Neural cell (in vitro differentiated cells): ENCODE measurements around the gene SV2B. TPM values are rescaled to one million over a fixed set of nuclear protein-coding genes. Genes with fewer than 3 reads are reported as not detected.

ENCODE experiments used
- H2AFZ ChIP-seq: fragments of 200-600, 300-800 bp; sonication (generic), shearing (Covaris generic); 2 replicates; pipeline ENCODE4 v1.6.0; 2014; ENCODE audit warnings: low read depth, mild to moderate bottlenecking, antibody characterized with exemption, low read length, moderate library complexity
- H3F3A ChIP-seq: fragments of 200-600 bp; shearing (Covaris generic); 2 replicates; pipeline ENCODE4 v1.6.1; 2016; ENCODE audit warnings: mild to moderate bottlenecking, moderate library complexity, mixed read lengths, antibody characterized with exemption, low read length; ENCODE audit not compliant: insufficient read depth, poor library complexity, severe bottlenecking
- H3K27ac ChIP-seq: fragments of 200-600, 300-800 bp; sonication (generic), shearing (Covaris generic); 2 replicates; pipeline ENCODE4 v1.5.1; 2014; ENCODE audit warnings: mild to moderate bottlenecking, low read length, moderate library complexity
- H3K27me3 ChIP-seq: fragments of 300-800, 200-600 bp; sonication (generic), shearing (Covaris generic); 2 replicates; pipeline ENCODE4 v1.6.0; 2014; ENCODE audit warnings: mild to moderate bottlenecking, low read depth, low read length, moderate library complexity; ENCODE audit not compliant: insufficient read depth
- H3K36me3 ChIP-seq: fragments of 300-800, 200-600 bp; sonication (generic), shearing (Covaris generic); 2 replicates; pipeline ENCODE4 v1.5.1; 2014; ENCODE audit warnings: mild to moderate bottlenecking, antibody characterized with exemption, low read length, moderate library complexity; ENCODE audit not compliant: insufficient read depth
- H3K4me2 ChIP-seq: fragments of 300-800, 200-600 bp; sonication (generic), shearing (Covaris generic); 2 replicates; pipeline ENCODE4 v1.6.0; 2014; ENCODE audit warnings: mild to moderate bottlenecking, low read length
- H3K4me3 ChIP-seq: fragments of 300-800, 200-600 bp; sonication (generic), shearing (Covaris generic); 2 replicates; pipeline ENCODE4 v1.5.1; 2014; ENCODE audit warnings: mild to moderate bottlenecking, low read length, moderate library complexity
- H3K79me2 ChIP-seq: fragments of 200-600 bp; shearing (Covaris generic); replicated peaks from 2 replicates; pipeline ENCODE4 v1.6.0; 2014; ENCODE audit warnings: mild to moderate bottlenecking, low read length, moderate library complexity; ENCODE audit not compliant: insufficient read depth
- H3K9ac ChIP-seq: fragments of 300-800, 200-600 bp; sonication (generic), shearing (Covaris generic); 2 replicates; pipeline ENCODE4 v1.6.1; 2016; ENCODE audit warnings: mild to moderate bottlenecking, low read length, mixed read lengths
- H3K9me2 ChIP-seq: fragments of 200-600 bp; shearing (Covaris generic); 2 replicates; pipeline ENCODE4 v1.6.1; 2016; ENCODE audit warnings: mild to moderate bottlenecking, low read length, mixed read lengths; ENCODE audit not compliant: insufficient read depth
- H3K9me3 ChIP-seq: fragments of 200-600, 300-800 bp; sonication (generic), shearing (Covaris generic); 2 replicates; pipeline ENCODE4 v1.6.1; 2016; ENCODE audit warnings: mild to moderate bottlenecking, mixed run types, low read length, moderate library complexity, mixed read lengths
- H4K20me1 ChIP-seq: fragments of 200-600 bp; shearing (Covaris generic); 2 replicates; pipeline ENCODE4 v1.6.1; 2016; ENCODE audit warnings: mild to moderate bottlenecking, mixed run types; ENCODE audit not compliant: insufficient read depth
- CTCF ChIP-seq: fragments of 450-650 bp; IDR thresholded peaks from 2 replicates; pipeline ENCODE4 v1.5.1; 2014; ENCODE audit warnings: antibody characterized with exemption, mild to moderate bottlenecking, moderate library complexity; ENCODE audit not compliant: poor library complexity, severe bottlenecking
- EP300 ChIP-seq: fragments of 450-650 bp; conservative IDR thresholded peaks from 2 replicates; pipeline ENCODE4 v1.6.1; 2014; ENCODE audit warnings: antibody characterized with exemption, mild to moderate bottlenecking, moderate library complexity; ENCODE audit not compliant: poor library complexity, severe bottlenecking
- EZH2 ChIP-seq: fragments of 200-600, 300-800 bp; shearing (Covaris generic), sonication (generic); IDR thresholded peaks from 2 replicates; pipeline ENCODE4 v1.6.1; 2014; ENCODE audit warnings: antibody characterized with exemption, low read length, borderline replicate concordance, mild to moderate bottlenecking; ENCODE audit not compliant: insufficient read depth, poor library complexity, severe bottlenecking
- MXI1 ChIP-seq: fragments of 450-650 bp; conservative IDR thresholded peaks from 2 replicates; pipeline ENCODE4 v1.6.1; 2014; ENCODE audit warnings: antibody characterized with exemption, mild to moderate bottlenecking; ENCODE audit not compliant: poor library complexity, severe bottlenecking
- POLR2AphosphoS5 ChIP-seq: IDR thresholded peaks from 2 replicates; pipeline ENCODE4 v1.6.1; 2012
- RAD21 ChIP-seq: fragments of 450-650 bp; conservative IDR thresholded peaks from 2 replicates; pipeline ENCODE4 v1.6.1; 2014; ENCODE audit warnings: antibody characterized with exemption, mild to moderate bottlenecking, moderate library complexity
- REST ChIP-seq: IDR thresholded peaks from 2 replicates; pipeline ENCODE4 v1.6.1; 2012; ENCODE audit warnings: borderline replicate concordance
- SMC3 ChIP-seq: fragments of 450-650 bp; conservative IDR thresholded peaks from 2 replicates; pipeline ENCODE4 v1.6.1; 2014; ENCODE audit warnings: antibody characterized with exemption, mild to moderate bottlenecking, moderate library complexity; ENCODE audit not compliant: poor library complexity
- TAF1 ChIP-seq: IDR thresholded peaks from 2 replicates; pipeline ENCODE4 v1.6.1; 2012; ENCODE audit warnings: low read depth
- polyA plus RNA-seq: library from polyadenylated mRNA; depleted of rRNA; stranded (reverse); fragments of >200 nt; gene quantifications from 2 replicates; pipeline ENCODE4 v1.2.3, GENCODE V29; 2014

SV2B gene
- polyA plus RNA-seq, 1 donor from 2014 or later: 0.38 TPM

- H3K27ac ChIP-seq: no peak overlapping the region
- H2AFZ ChIP-seq: no peak overlapping the region
- H3K36me3 ChIP-seq: no peaks in the 10 kb centered on the region
- no peak overlapping the region for H3K4me2 ChIP-seq
- no peak overlapping the region for H3K9ac ChIP-seq
- TF ChIP-seq POLR2AphosphoS5 (no peak), RAD21 (no peak), EP300 (no peak), MXI1 (no peak), SMC3 (no peak), TAF1 (no peak), EZH2 (no peak), CTCF (no peak), REST (no peak)
- H3K4me3 ChIP-seq: no peak overlapping the region
- no peaks in the 10 kb centered on the region for H3K9me3 ChIP-seq
- H3K79me2 ChIP-seq: no peaks in the 10 kb centered on the region
- no peaks in the 10 kb centered on the region for H3K27me3 ChIP-seq
- no peaks in the 10 kb centered on the region for H3K9me2 ChIP-seq
- no peaks in the 10 kb centered on the region for H4K20me1 ChIP-seq
- H3F3A ChIP-seq: no peaks in the 10 kb centered on the region
These were observed 135.3 kb downstream of the SV2B start for GRCh38 chr15:91235376-91235775.

GRCh38 chr15:91237445-91237844 is 137.4 kb downstream of the SV2B start:
- Histone ChIP-seq H3K79me2 (no peaks in the 10 kb centered on the region), H2AFZ (no peak overlapping the region), H3K27ac (no peak overlapping the region), H3K9me2 (no peaks in the 10 kb centered on the region), H3F3A (no peaks in the 10 kb centered on the region), H4K20me1 (no peaks in the 10 kb centered on the region), H3K36me3 (no peaks in the 10 kb centered on the region), H3K4me3 (no peak overlapping the region), H3K9ac (no peak overlapping the region), H3K4me2 (no peak overlapping the region), H3K9me3 (no peaks in the 10 kb centered on the region), H3K27me3 (no peaks in the 10 kb centered on the region)
- TF ChIP-seq SMC3: no peak
- TF ChIP-seq EP300: no peak
- no peak for TF ChIP-seq TAF1
- no peak for TF ChIP-seq EZH2
- no peak for TF ChIP-seq RAD21
- TF ChIP-seq REST: no peak
